SU-DHL-6 (cell line): ENCODE data around the gene ZNF80.
"Not testable (repeated sequence)": the region's sequence is repeated elsewhere in the genome, so short reads cannot be mapped to it uniquely, and the experiment has no call there.

ENCODE experiments used
- CTCF ChIP-seq: fragments of 200-600 bp; sonication (generic); IDR thresholded peaks from one replicate; pipeline ENCODE4 v1.5.1; 2017; ENCODE audit warnings: antibody characterized with exemption, mild to moderate bottlenecking, low read length, moderate library complexity; ENCODE audit not compliant: insufficient read depth, poor library complexity, severe bottlenecking
- EZH2phosphoT487 ChIP-seq: fragments of 200-600 bp; sonication (generic), shearing (Covaris generic); conservative IDR thresholded peaks from 2 replicates; pipeline ENCODE4 v1.6.1; 2018; ENCODE audit warnings: mild to moderate bottlenecking, antibody characterized with exemption, low read length, moderate library complexity, mixed read lengths

GRCh38 chr3:114237478-114237877, at the start of gene ZNF80:
- not testable (repeated sequence) for TF ChIP-seq CTCF, EZH2phosphoT487
